Activated T-cell treated with anti-CD3 and anti-CD28 coated beads, Interleukin-2, amount 50 U/mL, for 1 hour (primary cell): ENCODE data around the gene SPAAR.

Experiments used
- DNase-seq: peaks from one replicate; pipeline ENCODE4 v3.0.0-alpha.2; 2020

The SPAAR gene

GRCh38 chr9:35951736-35952135 is 42.4 kb downstream of the SPAAR start:
- DNase-seq, result no peak

- no peak for DNase-seq
These were observed 43.4 kb downstream of the SPAAR start for GRCh38 chr9:35952526-35953191.

- no peak for DNase-seq
These were observed 45.8 kb downstream of the SPAAR start for GRCh38 chr9:35954942-35955546.

GRCh38 chr9:35956651-35957050 is 47.4 kb downstream of the SPAAR start:
- no peak for DNase-seq

GRCh38 chr9:35958104-35958837 is 49.0 kb downstream of the SPAAR start, which contains the start of gene OR2S2:
Gene OR2S2, minus strand, starts transcription at chr9:35958154. Its CDS starts 56 bp downstream, at chr9:35958098.
- DNase-seq, result no peak

GRCh38 chr9:35960039-35960655 is 50.9 kb downstream of the SPAAR start:
- no peak for DNase-seq
